Suppressor macrophage treated with lipopolysaccharide for 1 hour (primary cell): ENCODE results near the gene TBX1.

Experiments used
- DNase-seq, 3 donors: peaks; one replicate each; pipeline ENCODE4 v3.0.0-alpha.2; 2020 to 2022

TBX1 gene

GRCh38 chr22:19738664-19739447 lies 21.7 kb upstream of the TBX1 start:
- DNase-seq: no peak

- no peak for DNase-seq
These were observed 21.1 kb upstream of the TBX1 start for GRCh38 chr22:19739448-19739895.

- DNase-seq: no peak
These were observed 20.6 kb upstream of the TBX1 start for GRCh38 chr22:19739911-19740449.

GRCh38 chr22:19740586-19740985 lies 20.0 kb upstream of the TBX1 start:
- DNase-seq: no peak

GRCh38 chr22:19741053-19741452 lies 19.5 kb upstream of the TBX1 start:
- no peak for DNase-seq

- no peak for DNase-seq
These were observed 18.2 kb upstream of the TBX1 start for GRCh38 chr22:19742160-19743066.

GRCh38 chr22:19743081-19743480 lies 17.5 kb upstream of the TBX1 start:
- no peak for DNase-seq

GRCh38 chr22:19743651-19744050 lies 16.9 kb upstream of the TBX1 start:
- no peak for DNase-seq

GRCh38 chr22:19744350-19745006 lies 16.1 kb upstream of the TBX1 start:
- DNase-seq: no peak

GRCh38 chr22:19745155-19746101 lies 15.2 kb upstream of the TBX1 start:
- no peak for DNase-seq

GRCh38 chr22:19746726-19747125 lies 13.9 kb upstream of the TBX1 start:
- DNase-seq: no peak

- no peak for DNase-seq
These were observed 13.0 kb upstream of the TBX1 start for GRCh38 chr22:19747551-19747950.

GRCh38 chr22:19748139-19748538 lies 12.4 kb upstream of the TBX1 start:
- DNase-seq: no peak

GRCh38 chr22:19748991-19749664 lies 11.4 kb upstream of the TBX1 start:
- DNase-seq: no peak

- DNase-seq: no peak
These were observed 10.7 kb upstream of the TBX1 start for GRCh38 chr22:19749876-19750275.

GRCh38 chr22:19750507-19751490 lies 9.8 kb upstream of the TBX1 start:
- DNase-seq: no peak

GRCh38 chr22:19751497-19752245 lies 8.9 kb upstream of the TBX1 start:
- no peak for DNase-seq

- DNase-seq: no peak
These were observed 7.3 kb upstream of the TBX1 start for GRCh38 chr22:19753090-19753842.
